Fibroblast of the aortic adventitia (primary cell): ENCODE data around the gene FARSB. TPM values are rescaled to one million over a fixed set of nuclear protein-coding genes. Genes with fewer than 3 reads are reported as not detected.

Experiments used
- DNase-seq: peaks from one replicate; pipeline ENCODE4 v3.0.0-alpha.2; 2010; ENCODE audit warnings: low read depth
- H3K4me3 ChIP-seq: 2 replicates; pipeline ENCODE4 v1.5.1; 2011; ENCODE audit warnings: low read depth, mild to moderate bottlenecking, control low read depth, low read length, moderate library complexity
- CTCF ChIP-seq: IDR thresholded peaks from 2 replicates; pipeline ENCODE4 v1.5.1; 2011; ENCODE audit warnings: mild to moderate bottlenecking, low read length, control low read depth, inconsistent platforms; ENCODE audit not compliant: insufficient read depth
- total RNA-seq: library from RNA; depleted of rRNA; stranded (reverse); fragments of >200 nt; gene quantifications from 2 replicates; pipeline ENCODE4 v1.2.3, GENCODE V29; 2012; ENCODE audit warnings: low replicate concordance

FARSB gene
- total RNA-seq, 1 donor, result 34.3 TPM

- DNase-seq, result no peak
- no peak overlapping the region for H3K4me3 ChIP-seq
- TF ChIP-seq CTCF, result no peak
Measured at GRCh38 chr2:222526480-222527277, 129.2 kb downstream of the FARSB start.

GRCh38 chr2:222525811-222526210 lies 130.1 kb downstream of the FARSB start:
- no peak for DNase-seq
- H3K4me3 ChIP-seq, result no peak overlapping the region
- TF ChIP-seq CTCF, result no peak

- DNase-seq, result no peak
- TF ChIP-seq CTCF, result no peak
- no peak overlapping the region for H3K4me3 ChIP-seq
Measured at GRCh38 chr2:222523783-222524544, 131.9 kb downstream of the FARSB start.

- no peak for DNase-seq
- no peak overlapping the region for H3K4me3 ChIP-seq
- no peak for TF ChIP-seq CTCF
Measured at GRCh38 chr2:222522082-222522481, 133.8 kb downstream of the FARSB start.

- no peak for TF ChIP-seq CTCF
- H3K4me3 ChIP-seq, result no peak overlapping the region
- DNase-seq, result no peak
Measured at GRCh38 chr2:222521099-222521498, 134.8 kb downstream of the FARSB start.

Other genes with a start within 250 kb of the FARSB start
- not detected in 2 replicates for gene SGPP2, start 231.5 kb downstream of the FARSB start, total RNA-seq
- gene MOGAT1, start 15.6 kb upstream of the FARSB start, total RNA-seq, result not detected in 2 replicates
- gene ACSL3, start 204.9 kb upstream of the FARSB start, total RNA-seq, result 88.5 and 94.0 TPM in 2 replicates